Measurements from ENCODE around the gene TBC1D19.

DNA sequence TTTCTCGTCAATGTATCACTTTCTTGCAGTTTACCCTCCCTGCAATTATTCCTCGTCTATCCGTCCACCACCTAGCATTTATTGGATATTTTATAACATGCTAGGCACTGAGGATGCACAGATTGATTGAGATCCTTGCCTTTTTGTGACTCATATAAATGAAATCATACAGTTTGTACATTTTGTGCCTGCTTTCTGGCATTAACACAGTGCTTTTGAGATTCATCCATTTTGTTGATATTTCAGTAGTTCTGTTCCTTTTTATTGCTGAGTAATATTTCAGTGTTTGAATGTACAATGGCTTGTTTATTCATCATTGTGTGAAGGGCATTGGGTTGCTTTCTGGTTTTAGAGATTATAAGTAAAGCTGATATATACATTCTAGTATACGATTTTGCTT, 841 bp downstream of the TBC1D19 start:
- TF ChIP-seq, protein P1, sequence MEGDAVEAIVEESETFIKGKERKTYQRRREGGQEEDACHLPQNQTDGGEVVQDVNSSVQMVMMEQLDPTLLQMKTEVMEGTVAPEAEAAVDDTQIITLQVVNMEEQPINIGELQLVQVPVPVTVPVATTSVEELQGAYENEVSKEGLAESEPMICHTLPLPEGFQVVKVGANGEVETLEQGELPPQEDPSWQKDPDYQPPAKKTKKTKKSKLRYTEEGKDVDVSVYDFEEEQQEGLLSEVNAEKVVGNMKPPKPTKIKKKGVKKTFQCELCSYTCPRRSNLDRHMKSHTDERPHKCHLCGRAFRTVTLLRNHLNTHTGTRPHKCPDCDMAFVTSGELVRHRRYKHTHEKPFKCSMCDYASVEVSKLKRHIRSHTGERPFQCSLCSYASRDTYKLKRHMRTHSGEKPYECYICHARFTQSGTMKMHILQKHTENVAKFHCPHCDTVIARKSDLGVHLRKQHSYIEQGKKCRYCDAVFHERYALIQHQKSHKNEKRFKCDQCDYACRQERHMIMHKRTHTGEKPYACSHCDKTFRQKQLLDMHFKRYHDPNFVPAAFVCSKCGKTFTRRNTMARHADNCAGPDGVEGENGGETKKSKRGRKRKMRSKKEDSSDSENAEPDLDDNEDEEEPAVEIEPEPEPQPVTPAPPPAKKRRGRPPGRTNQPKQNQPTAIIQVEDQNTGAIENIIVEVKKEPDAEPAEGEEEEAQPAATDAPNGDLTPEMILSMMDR (conservative IDR thresholded peaks at IDR 0.05 in 1 of 2, IDR thresholded peaks at IDR 0.05 in 1 of 2; ENCODE audit: extremely low read depth in 1 of 2, insufficient read depth in 1 of 2, low read depth in 1 of 2, low read length in 2 of 2) = no peak
- no peak for TF ChIP-seq EZH2 (IDR thresholded peaks at IDR 0.05; ENCODE audit: borderline replicate concordance, low read length)
